T-helper 1 cell (primary cell): Measurements from ENCODE around the gene EDDM3A.
"Not testable (repeated sequence)": the region's sequence is repeated elsewhere in the genome, so short reads cannot be mapped to it uniquely, and the experiment has no call there.

Experiments used
- DNase-seq, 5 donors: peaks; one replicate each; pipeline ENCODE4 v3.0.0-alpha.2; 2012 to 2020
- total RNA-seq, 4 donors: gene quantifications; one replicate each; lab custom pipeline; 2026; lab: John Stamatoyannopoulos, UW

Gene EDDM3A, protein sequence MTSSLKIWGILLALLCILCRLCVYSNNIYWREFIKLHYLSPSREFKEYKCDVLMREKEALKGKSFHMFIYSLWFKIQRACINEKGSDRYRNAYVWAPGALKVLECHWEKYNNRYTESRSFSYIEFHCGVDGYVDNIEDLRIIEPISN
- total RNA-seq, result 0 reads per million in 4 donors

DNA sequence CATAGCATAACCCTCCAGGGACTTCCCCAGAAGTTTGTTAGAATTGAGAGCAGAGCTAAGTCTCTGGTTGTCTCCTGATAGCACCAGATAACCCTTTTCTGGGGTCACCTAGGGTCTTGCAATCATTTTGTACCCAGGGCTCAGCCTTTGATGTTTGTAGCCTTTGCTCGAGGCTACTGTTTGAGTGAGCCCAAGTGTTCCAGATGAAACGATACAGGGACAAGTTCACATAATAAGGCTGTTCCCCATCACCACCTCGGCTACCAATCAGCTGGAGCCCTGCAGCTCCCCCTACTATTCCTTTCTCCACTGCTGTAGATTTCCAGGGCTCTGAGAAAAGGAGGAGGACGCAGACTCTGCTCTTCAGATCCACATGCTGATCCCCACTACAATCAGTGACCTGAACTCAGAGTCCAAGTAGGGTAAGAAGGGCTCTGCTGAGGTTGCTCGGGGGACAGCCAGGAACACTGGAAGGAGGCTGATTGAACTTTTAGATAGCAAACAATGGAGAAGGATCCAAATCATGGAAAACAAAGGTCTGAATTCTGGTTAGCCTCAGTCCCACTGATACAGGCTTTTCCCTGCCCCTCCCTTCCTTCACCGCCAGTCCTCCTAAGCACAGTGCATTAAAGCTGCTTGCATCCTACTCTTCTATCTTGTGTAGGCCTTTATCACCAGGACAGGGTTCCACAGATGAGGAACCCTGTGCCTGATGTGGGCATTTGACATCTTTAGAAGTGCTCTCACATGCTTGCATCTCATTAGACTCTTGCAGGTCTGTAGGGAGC lies at the start of gene EDDM3A:
TSS of gene EDDM3A (plus strand) at position 317 of the 788 bp plus-strand sequence. CDS start 1,694 bp downstream, outside the sequence.
- DNase-seq, result no peak

DNA sequence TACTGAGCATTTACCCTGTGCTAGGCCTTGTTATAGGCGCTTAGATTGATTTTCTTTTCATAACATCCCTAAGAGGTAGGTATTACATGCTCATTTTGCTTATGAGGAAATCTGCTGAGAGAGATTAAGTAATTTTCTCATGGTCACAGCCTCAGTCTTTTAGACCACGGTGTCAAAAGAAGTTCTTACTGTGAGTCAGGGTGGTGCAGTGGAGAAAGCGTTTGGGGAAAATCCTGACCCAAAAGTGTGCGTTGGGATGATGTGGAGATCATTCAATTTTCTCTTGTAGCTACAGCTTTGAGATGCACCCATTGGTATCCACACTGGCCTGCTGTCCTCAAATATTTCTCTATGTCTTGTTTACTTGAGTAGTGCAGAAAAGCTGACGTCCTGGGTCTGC lies 48.9 kb upstream of the EDDM3A start:
- no peak for DNase-seq

DNA sequence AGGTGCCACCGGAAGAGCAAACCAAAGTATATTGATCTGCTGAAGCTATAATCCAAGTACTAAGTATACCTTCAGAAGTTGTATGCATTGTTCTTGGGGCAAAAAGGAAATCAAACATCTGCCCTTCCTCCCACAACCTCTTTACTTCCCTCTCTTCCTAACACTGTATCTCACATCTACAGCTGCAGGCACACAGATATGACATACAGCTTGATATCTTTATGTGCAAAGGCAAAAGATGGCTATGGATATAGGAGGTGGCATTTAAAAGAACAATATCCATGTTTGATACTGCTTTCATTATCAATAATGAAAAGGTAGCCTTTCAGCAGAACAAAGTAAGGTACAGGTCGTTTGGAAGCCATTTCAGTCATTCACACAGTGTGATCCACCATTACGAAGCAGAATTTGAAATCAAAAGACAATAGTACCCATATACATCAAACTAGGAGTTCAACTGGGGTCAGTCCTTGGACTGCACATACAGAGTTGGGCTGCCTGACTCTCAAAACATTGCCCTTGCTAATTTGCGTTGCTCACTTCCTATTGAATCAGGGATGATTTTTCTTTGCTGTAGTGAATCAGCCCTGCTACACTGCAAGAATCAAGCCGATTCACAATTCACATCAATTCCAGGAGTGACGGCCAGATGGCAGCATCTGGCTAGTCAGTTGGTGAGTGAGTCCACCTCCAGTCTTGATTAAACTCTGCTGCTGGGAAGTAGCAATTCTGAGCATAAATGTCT lies 48.2 kb upstream of the EDDM3A start:
- peak; percentile 21 to 75 (median 42) for DNase-seq

DNA sequence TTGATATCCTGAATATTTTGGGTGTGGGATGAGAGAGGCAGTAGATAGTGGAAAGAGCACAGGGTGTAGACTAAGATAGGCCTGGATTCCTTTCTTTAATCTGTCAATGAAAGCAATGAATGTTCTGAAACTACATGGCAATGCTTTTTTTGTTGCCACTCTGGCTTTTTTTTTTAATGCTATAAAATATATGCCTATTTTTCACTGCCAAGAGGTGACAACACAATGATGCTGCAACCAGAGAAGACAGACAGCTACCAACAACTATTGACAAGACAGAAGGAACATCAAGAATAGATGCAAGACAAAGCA lies 47.7 kb upstream of the EDDM3A start:
- no peak for DNase-seq

DNA sequence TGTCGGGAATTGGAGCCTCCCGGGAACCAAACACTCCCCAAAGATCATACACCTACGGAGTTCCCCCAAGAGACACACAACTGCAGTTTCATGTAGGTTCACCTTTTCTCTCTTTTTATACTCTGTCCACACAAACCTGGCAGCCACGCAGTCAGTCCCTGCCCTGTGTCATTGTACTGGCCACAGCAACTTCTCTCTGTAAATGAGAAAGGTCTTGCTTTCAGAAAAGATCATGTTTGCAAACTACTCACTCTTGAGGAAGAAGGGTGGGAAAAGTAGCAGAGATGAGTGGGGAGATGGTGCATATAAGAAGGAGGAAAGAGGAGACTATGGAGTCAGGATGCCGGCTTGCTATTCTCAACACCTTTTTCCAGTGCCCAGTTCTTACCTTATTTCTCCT lies 46.8 kb upstream of the EDDM3A start:
- no peak for DNase-seq

DNA sequence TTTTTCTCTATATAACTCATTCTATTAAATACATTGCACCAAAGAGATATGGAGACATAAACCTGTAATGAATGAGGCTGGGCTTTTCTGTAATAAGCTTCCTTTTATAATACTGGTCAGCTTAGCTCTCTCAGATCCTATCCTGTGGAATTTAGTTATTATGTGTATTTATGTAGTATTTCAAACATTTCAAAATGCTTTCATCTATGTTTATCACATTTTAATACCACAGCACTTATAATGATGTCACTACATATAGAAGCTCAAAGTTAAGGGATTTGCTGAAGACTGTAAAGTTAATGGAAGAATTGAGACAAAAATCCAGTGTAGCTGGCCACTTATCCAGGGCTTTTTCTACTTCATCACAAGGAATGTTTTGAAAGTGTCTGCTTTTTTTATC lies 45.8 kb upstream of the EDDM3A start:
- DNase-seq, result no peak

DNA sequence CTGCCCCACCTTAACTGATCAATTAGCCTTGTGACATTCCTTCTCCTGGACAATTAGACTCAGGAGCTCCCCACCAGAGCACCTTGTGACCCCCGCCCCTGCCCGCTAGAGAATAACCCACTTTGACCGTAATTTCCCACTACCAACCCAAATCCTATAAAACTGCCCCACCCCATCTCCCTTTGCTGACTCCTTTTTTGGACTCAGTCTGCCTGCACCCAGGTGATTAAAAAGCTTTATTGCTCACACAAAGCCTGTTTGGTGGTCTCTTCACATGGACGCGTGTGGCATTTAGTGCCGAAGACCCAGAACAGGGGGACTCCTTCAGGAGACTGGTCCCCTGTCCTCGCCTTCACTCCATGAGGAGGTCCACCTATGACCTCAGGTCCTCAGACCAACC lies 44.7 kb upstream of the EDDM3A start:
- not testable (repeated sequence) for DNase-seq

DNA sequence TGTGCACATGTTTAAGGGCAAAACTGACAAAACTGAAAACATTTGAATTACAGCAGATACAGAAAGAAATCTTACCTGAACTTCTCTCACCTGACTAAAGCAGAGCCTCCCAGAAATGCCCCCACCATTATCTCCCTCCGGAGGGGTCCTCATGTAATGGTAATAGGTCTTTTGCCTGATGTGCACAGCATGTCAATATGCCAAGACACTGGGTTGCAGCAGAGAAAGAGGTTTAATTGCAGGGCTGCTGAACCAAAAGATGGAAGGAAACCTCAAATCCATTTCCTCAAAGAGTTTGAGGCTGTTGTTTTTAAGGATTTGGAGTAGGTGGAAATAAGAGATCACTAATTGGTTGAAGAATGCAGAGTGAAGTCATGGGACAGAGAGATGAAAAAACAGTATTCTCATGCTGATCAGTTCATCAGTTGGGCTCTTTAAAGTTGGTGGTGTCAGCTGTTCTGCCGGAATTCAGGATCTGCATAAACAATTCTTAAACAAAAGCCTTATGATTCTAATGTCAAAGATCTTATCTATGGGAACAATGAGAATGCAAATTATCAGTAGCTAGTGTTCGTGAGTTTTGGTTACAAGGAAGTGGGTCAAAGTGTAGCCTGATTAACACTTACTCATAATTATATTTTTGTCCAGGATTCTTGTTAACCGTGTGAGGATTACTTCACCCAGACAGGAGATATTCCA lies 38.9 kb upstream of the EDDM3A start:
- DNase-seq, result no peak

DNA sequence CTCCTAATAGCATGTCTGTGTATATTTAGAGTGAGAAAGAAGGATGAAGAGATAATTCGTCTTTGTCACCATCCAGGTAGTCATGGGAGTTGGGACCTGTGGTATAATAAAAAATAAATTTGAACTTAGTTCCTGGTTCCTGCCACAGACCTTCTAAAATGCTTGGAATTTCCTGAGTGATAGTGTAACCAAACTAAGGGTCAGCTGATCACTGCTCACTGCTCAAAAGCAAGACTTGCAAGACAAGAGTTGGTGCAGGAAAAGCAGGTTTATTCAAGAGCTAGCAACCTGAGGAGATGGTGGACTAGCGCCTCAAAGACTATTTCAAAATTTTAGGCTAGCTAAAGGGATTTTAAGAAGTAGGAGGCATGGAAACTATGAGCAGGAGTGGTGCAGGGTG lies 38.1 kb upstream of the EDDM3A start:
- DNase-seq, result no peak

DNA sequence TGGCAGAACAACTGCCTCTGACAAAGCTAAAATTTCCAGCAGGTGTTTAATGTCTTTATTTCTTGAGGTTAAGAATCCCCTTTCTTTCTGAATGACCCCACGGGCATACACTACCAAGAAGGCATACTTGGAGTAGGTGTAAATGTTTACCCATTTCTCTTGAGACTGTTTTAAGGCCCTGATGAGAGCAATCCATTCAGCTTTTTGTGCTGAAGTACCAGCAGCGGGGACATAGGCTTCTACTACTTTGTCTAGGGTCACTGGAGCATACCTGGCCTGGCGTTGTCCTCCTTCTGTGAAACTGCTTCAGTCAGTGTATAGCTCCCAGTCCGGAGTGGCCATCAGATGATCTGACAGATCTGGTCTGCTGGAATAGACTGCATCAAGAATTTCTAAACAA lies 34.4 kb upstream of the EDDM3A start:
- no peak for DNase-seq

DNA sequence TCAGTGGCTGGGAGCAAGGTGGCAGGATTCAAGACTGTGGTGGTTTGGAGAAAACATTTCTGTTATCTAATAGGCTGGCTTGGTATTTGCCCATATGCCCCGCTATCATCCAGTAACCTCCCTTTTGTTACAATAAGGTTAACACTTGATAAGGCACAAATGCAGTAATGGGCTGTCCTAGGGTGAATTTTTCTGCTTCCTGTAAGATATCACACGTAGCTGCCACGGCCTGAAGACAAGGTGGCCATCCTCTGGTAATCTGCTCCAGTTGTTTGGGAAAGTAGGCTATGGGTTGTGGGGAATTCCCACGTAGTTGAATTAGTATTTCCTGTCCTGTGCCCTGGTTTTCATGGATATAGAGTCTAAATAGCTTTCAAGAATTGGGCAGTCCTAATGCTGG lies 34.0 kb upstream of the EDDM3A start:
- DNase-seq, result no peak

DNA sequence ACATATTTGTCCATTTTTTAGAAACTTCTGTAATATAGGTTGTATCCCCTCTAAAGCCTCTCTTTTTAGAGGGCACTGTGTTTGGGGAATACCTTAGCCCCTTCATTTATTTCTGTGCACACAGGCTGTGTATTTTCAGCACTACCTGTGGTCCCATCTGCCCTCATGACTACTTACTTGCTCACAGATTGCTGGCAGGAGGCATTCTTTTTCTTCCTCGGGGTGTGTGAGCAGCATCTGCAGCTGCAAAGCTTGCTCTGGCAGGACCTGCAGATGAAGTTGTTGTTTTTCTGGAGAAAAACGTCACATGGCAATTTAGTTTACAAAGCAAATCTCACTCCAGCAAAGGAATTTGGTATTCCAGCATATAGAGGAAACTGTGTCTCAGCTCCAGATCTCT lies 32.8 kb upstream of the EDDM3A start:
- DNase-seq, result no peak

DNA sequence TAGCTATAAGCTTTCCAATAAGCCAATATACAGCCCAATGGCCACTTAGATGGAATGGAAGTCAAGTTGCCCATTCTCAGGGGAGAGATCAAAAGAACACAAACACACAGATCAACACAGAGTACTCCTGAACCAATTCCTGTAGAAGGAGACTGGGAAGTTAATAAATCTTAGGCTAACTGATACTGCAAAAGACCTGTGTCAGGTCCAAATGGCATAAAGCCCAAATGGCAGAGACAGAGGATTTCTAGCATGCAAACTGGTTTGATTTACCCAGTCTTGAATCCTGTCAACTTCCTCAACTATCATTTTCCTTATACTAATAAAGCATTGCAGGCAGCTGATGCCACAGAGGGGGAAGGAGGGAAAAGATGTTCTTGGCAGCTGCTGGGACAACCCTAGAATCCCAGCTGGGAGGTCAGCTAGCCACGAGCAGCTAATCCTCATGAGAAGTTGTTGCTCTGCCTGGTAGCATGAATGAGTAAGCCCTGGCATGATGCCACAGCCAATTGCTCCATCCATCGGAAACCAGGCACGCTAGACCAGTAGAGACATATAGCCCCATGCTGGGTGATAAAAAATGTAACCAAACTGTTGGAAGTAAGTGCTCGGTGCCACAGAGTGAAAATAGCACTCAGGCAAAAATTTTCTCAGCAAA lies 31.0 kb upstream of the EDDM3A start:
- DNase-seq, result no peak

DNA sequence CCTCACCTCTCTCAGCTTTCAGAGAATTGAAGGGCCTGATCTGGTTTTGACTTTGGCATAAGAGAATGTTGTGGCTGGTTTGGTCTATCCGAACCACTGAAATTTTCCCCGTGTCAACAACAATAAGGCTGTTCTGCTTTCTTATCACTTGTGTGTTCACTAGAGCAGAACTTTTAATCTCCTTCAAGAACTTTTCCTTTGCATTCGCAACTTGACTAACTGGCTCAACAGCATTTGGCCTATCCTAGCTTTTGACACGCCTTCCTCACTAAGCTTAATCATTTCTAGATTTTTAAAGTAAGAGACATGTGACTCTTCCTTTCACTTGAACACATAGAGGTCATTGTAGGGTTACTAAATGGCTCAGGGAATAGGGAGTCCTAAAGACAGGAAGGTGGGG lies 25.9 kb upstream of the EDDM3A start:
- DNase-seq, result no peak

DNA sequence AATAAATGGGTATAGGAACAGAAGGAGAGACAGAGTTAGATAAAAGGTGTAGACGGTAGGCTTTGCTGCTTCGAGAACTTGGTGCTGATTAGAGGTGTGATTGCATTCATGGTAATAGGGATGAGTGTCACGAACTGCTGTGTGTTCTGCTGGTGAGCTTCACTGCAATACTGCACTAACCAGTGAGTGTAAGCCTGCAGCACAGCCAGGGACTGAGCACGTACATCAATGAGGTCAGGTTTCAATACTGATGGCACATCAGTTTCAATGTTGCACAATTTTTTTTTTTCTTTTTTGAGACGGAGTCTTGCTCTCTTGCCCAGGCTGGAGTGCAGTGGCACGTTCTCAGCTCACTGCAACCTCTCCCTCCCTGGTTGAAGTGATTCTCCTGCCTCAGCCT lies 24.9 kb upstream of the EDDM3A start:
- DNase-seq, result no peak

DNA sequence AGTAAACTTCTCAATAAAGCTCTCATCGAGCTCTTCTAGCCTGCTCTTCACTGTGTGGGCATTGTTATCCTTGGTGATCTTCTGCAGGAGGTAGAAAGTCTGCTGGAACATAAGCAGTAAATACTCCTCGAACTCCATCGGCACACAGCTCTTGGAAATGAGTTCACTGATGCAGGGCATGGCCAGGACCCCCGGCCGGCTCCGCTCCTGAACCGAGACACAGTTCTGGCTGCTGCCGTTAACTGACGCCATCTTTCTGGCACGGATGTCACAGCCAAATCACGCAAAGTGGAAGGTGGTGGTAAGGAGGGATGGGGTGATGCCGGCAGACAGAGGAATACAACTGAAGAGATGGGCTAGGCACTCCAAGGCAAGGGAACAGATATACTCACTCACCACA lies 23.7 kb upstream of the EDDM3A start:
- DNase-seq, result no peak

DNA sequence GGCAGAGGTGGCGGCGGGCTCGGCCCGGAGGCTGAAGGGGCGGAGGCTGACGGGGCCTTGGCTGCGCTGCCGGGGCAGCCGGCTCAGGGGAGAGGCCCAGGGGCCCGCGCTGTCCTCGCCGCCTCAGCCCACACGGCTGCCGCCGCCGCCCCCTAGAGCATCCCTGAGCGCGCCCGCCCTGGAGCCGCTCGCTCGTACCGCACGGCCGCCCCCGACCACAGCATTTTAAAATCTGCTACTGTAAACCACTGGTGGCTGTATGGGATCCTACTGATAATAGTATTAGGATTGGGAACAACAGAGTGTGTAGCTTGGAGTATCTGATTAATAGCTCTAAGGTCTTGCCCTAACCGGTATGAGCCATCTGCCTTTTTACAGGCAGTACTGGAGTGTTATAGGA lies 22.2 kb upstream of the EDDM3A start:
- no peak for DNase-seq

DNA sequence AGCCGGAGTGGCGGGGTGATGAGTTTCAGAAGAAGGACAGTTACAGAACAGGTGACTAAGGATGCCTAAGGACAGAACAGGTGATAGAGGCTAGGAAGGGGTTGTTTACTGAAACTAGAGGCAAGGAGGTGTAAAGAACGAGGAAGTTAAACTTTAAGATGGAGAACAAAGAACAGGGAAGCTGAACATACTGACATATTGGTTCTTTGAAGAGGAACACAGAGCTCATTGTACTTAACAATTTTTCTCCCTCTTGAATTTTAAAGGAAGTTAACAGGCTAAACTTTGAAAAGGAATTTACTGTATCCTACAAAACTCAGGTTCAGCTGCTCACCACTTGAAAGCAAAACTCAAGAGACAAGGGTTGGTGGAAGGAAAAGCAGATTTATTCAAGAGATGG lies 19.6 kb upstream of the EDDM3A start:
- not testable (repeated sequence) for DNase-seq

DNA sequence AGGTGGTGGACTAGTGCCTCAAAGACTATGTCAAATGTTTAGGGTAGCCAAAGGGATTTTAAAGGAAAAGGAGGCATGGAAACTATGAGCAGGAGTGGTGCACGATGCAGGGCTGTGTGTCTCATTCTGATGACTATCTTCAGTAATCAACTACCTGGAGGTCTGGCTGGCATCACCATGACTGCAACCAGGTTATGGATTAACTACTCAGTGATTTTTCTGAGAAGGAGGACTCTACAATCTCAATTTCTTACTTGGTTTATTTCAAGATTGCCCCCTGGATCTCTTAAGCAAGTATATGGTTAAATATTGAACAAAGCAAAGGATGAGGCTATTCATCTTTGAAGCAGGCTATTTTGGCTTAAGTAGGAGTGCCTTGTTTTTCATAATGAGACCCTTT lies 19.2 kb upstream of the EDDM3A start:
- no peak for DNase-seq

DNA sequence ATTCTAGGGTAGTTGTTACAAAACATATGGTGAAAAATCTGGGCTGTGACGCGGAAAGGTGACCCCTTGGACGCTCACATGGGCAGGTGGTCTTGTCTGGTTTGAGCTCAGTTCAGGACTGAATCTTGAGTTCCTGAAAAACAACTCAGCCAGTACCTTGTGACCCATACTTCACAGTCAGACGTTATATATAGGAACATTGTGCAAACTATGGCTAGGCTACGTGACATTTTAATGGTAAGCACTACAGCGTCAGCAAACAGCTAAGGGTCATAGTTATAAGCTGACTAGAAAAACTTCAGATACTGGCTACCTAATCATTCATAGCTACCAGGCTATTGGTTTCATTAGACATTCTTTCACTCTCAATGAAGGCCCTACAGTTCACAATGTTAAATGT lies 14.8 kb upstream of the EDDM3A start:
- DNase-seq, result no peak

DNA sequence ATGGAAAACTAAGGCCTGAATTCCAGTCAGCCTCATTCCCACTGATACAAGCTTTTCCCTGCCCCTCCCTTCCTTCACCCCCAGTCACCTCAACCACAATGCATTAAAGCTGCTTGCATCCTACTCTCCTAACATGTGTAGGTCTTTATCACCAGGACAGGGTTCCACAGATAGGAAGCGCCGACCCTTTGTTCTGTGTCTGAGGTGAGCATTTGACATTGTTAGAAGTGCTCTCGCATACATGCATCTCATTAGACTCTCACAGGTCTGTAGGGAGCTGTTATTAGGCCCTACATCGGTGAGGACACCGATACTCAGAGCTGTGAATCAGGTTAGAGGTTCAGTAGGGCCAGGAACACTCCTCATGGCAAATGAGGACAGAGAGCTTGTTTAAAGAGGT lies 13.2 kb upstream of the EDDM3A start:
- no peak for DNase-seq

DNA sequence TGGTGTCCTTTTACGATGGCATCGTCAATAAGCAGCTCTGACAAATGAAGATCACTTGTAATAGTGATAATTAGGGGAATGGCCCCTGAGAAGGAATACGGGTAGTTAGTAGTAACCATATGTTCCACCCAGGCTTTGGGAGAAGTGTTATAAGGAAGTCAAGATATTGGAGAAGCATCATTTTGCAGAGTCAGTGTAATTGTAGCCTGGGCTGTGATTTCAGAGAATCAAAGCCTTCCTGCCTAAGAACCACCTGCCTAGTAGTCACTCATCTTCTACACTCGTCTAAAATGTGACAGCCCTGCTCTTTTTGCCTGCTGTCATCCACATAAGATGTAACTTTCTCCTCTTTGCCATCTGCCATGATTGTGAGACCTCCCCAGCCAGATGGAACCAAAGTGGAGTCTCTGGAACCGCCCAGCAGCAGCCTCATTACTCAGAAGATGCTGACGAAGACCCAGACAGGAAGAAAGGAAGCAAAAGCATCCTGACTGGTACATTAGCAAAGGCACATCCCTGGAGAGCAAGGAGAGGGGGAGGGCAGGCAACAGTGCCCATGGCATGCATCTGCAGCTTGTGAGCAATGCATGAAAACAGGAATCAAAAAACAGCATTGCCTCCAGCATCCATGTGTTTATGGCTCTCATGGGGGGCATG lies 12.6 kb upstream of the EDDM3A start:
- no peak for DNase-seq
